WTC11 (cell line): Measurements from ENCODE around the gene PARD3B. TPM values are rescaled to one million over a fixed set of nuclear protein-coding genes. Genes with fewer than 3 reads are reported as not detected.

Experiments
- ATAC-seq: fragments of 200-7000 bp; cut with Tn5 transposase; 2 replicates; pipeline ENCODE4 v1.10.0; 2021; ENCODE audit warnings: mild to moderate bottlenecking, moderate library complexity
- CTCF ChIA-PET: fragments of 300-600 bp; sonication (Branson Sonifier 250); formaldehyde crosslinking; loops from one replicate; lab custom pipeline; 2021; ENCODE audit warnings: antibody characterized with exemption; lab: Charles Lee
- POLR2A ChIA-PET: fragments of 350-600 bp; sonication (Branson Sonifier 250); formaldehyde crosslinking; loops from one replicate; lab custom pipeline; 2021; ENCODE audit warnings: antibody characterized with exemption; lab: Charles Lee
- DNase-seq: peaks from one replicate; pipeline ENCODE4 v3.0.0; 2021; ENCODE audit warnings: low spot score
- H3K27ac Mint-ChIP-seq: 2 replicates; pipeline ENCODE4 v1.8.0; 2021; ENCODE audit warnings: mixed read lengths
- H3K27me3 Mint-ChIP-seq: 2 replicates; pipeline ENCODE4 v1.8.0; 2021; ENCODE audit warnings: low read depth, mild to moderate bottlenecking, moderate library complexity, mixed read lengths
- H3K36me3 Mint-ChIP-seq: 2 replicates; pipeline ENCODE4 v1.8.0; 2021; ENCODE audit warnings: mixed read lengths
- H3K4me1 Mint-ChIP-seq: 2 replicates; pipeline ENCODE4 v1.8.0; 2022; ENCODE audit warnings: mixed read lengths
- H3K4me3 Mint-ChIP-seq: 2 replicates; pipeline ENCODE4 v1.8.0; 2021; ENCODE audit warnings: mild to moderate bottlenecking, moderate library complexity, mixed read lengths
- H3K9me3 Mint-ChIP-seq: 2 replicates; pipeline ENCODE4 v1.8.0; 2021; ENCODE audit warnings: mixed read lengths
- ELF4 ChIP-seq: sonication (generic); formaldehyde crosslinking; IDR thresholded peaks from 2 replicates; pipeline ENCODE4 v1.8.1; 2022; ENCODE audit warnings: low read depth, mild to moderate bottlenecking, moderate library complexity, missing genetic modification reagents
- ETV6 ChIP-seq: sonication (generic); formaldehyde crosslinking; IDR thresholded peaks from 2 replicates; pipeline ENCODE4 v1.8.1; 2022; ENCODE audit warnings: mild to moderate bottlenecking, missing genetic modification reagents
- FOXK1 ChIP-seq: sonication (generic); formaldehyde crosslinking; IDR thresholded peaks from 2 replicates; pipeline ENCODE4 v1.8.0; 2022; ENCODE audit warnings: mild to moderate bottlenecking, moderate library complexity, missing genetic modification reagents
- GRHL2 ChIP-seq: fragments of 250-450 bp; sonication (Bioruptor Pico); IDR thresholded peaks from 2 replicates; pipeline ENCODE4 v1.8.0; 2022; ENCODE audit warnings: mild to moderate bottlenecking, moderate library complexity; ENCODE audit not compliant: insufficient replicate concordance, severe bottlenecking
- NR1H2 ChIP-seq: sonication (generic); formaldehyde crosslinking; IDR thresholded peaks from 2 replicates; pipeline ENCODE4 v1.9.0; 2021; ENCODE audit warnings: mild to moderate bottlenecking, moderate library complexity, missing genetic modification reagents
- NR2C2 ChIP-seq: sonication (generic); formaldehyde crosslinking; IDR thresholded peaks from 2 replicates; pipeline ENCODE4 v1.8.0; 2022; ENCODE audit warnings: mild to moderate bottlenecking, missing genetic modification reagents
- OVOL2 ChIP-seq: fragments of 250-450 bp; sonication (Bioruptor Pico); IDR thresholded peaks from 2 replicates; pipeline ENCODE4 v1.9.0; 2021; ENCODE audit warnings: mild to moderate bottlenecking, borderline replicate concordance
- TEAD4 ChIP-seq: sonication (generic); formaldehyde crosslinking; IDR thresholded peaks from 2 replicates; pipeline ENCODE4 v1.8.0; 2022; ENCODE audit warnings: mild to moderate bottlenecking, missing genetic modification reagents
- ZBTB21 ChIP-seq: sonication (generic); formaldehyde crosslinking; IDR thresholded peaks from 2 replicates; pipeline ENCODE4 v1.8.1; 2023; ENCODE audit warnings: mild to moderate bottlenecking, missing genetic modification reagents, borderline replicate concordance
- ZNF317 ChIP-seq: sonication (generic); formaldehyde crosslinking; IDR thresholded peaks from 2 replicates; pipeline ENCODE4 v1.8.1; 2023; ENCODE audit warnings: low read depth, mild to moderate bottlenecking, moderate library complexity, missing genetic modification reagents, borderline replicate concordance
- ZNF416 ChIP-seq: fragments of 250-450 bp; sonication (Bioruptor Pico); IDR thresholded peaks from 2 replicates; pipeline ENCODE4 v1.9.0; 2021; ENCODE audit warnings: mild to moderate bottlenecking, inconsistent platforms
- ZNF423 ChIP-seq: fragments of 250-450 bp; sonication (Bioruptor Pico); IDR thresholded peaks from 2 replicates; pipeline ENCODE4 v2.1.2; 2022; ENCODE audit warnings: mild to moderate bottlenecking, moderate library complexity
- ZNF671 ChIP-seq: fragments of 250-450 bp; sonication (Bioruptor Pico); IDR thresholded peaks from 2 replicates; pipeline ENCODE4 v1.8.0; 2021; ENCODE audit warnings: mild to moderate bottlenecking
- total RNA-seq: library from RNA; stranded (reverse); gene quantifications from 3 replicates; pipeline ENCODE4 v1.2.3, GENCODE V29; 2021
- TF ChIP-seq, protein P1 (sequence below): sonication (generic); formaldehyde crosslinking; IDR thresholded peaks from 2 replicates; pipeline ENCODE4 v1.8.1; 2023; ENCODE audit warnings: mild to moderate bottlenecking, missing genetic modification reagents
- TF ChIP-seq, protein P2 (sequence below): fragments of 250-450 bp; sonication (Bioruptor Pico); IDR thresholded peaks from 2 replicates; pipeline ENCODE4 v1.9.0; 2021; ENCODE audit warnings: mild to moderate bottlenecking
- TF ChIP-seq, protein P3 (sequence below): sonication (generic); formaldehyde crosslinking; conservative IDR thresholded peaks from 2 replicates; pipeline ENCODE4 v1.8.1; 2023; ENCODE audit warnings: mild to moderate bottlenecking, low read depth, missing genetic modification reagents, moderate library complexity
- TF ChIP-seq, protein P4 (sequence below): sonication (generic); formaldehyde crosslinking; IDR thresholded peaks from 2 replicates; pipeline ENCODE4 v1.8.0; 2022; ENCODE audit warnings: mild to moderate bottlenecking, missing genetic modification reagents
- TF ChIP-seq, protein P5 (sequence below): sonication (generic); formaldehyde crosslinking; IDR thresholded peaks from 2 replicates; pipeline ENCODE4 v1.8.1; 2022; ENCODE audit warnings: mild to moderate bottlenecking, moderate library complexity, missing genetic modification reagents
- TF ChIP-seq, protein P6 (sequence below): sonication (generic); formaldehyde crosslinking; IDR thresholded peaks from 2 replicates; pipeline ENCODE4 v1.8.0; 2022; ENCODE audit warnings: mild to moderate bottlenecking, missing genetic modification reagents
- TF ChIP-seq, protein P7 (sequence below): sonication (generic); formaldehyde crosslinking; conservative IDR thresholded peaks from 2 replicates; pipeline ENCODE4 v1.8.1; 2022; ENCODE audit warnings: mild to moderate bottlenecking, missing genetic modification reagents
- TF ChIP-seq, protein P8 (sequence below): sonication (generic); formaldehyde crosslinking; IDR thresholded peaks from 2 replicates; pipeline ENCODE4 v1.8.0; 2023; ENCODE audit warnings: missing genetic modification reagents

PARD3B gene
- total RNA-seq, 1 experiment from 2014 or later: 5.6 TPM

DNA sequence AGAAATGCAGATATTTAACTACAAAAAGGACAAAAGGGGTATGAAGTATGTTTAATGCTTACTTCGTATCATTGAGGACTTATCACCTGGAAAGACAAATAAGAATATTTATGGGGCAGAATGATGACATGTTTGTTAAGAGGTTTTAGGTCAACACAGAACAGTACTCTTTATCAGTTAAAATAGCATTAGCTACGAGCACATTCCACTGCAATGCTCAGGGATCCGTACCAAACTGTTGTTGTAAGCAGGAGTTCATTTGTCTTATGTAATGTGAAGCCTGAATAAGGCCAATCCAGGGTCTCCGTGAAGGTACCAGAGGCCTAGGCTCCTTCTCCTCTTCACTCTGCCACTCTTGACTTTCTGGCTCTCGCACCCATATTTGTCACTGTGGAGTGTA lies 671.3 kb downstream of the PARD3B start (continued):
- no peak for TF ChIP-seq ZNF671 (CRISPR knock-in tag)

DNA sequence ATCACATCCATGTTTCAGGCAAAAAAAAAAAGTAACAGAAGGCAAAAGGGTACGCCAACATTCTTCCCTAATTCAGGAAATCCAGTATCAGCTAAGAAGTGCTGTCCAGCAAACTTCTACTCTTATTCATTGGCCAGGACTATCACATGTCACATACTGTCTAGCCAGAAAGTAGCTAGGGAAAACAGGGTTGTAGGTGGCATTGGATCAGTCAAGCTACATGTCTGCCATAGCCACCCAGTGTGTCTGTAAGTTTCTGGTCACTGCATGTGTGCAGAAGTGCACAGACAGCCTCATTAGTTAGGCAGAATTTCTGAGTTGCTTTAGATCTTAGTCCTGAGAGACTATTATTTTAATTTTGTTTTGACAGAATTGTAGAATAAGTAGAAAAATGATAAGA lies 671.7 kb downstream of the PARD3B start:
- no peak overlapping the region for H3K4me3 Mint-ChIP-seq
- no peaks in the 10 kb centered on the region for H3K27me3 Mint-ChIP-seq
- no peak overlapping the region for H3K27ac Mint-ChIP-seq
- DNase-seq (no peak), ATAC-seq (no peak)
- ChIA-PET CTCF (interaction anchor here (0.5 kb wide), 1 partner anchor 994 kb away, joined by 3 read pairs; no protein-coding TSS in a partner anchor), POLR2A (no interaction called here)
- H3K4me1 Mint-ChIP-seq: peaks cover 29% of the 10 kb centered on the region
- H3K36me3 Mint-ChIP-seq: no peaks in the 10 kb centered on the region
- H3K9me3 Mint-ChIP-seq: no peaks in the 10 kb centered on the region
- TF ChIP-seq, protein P1, sequence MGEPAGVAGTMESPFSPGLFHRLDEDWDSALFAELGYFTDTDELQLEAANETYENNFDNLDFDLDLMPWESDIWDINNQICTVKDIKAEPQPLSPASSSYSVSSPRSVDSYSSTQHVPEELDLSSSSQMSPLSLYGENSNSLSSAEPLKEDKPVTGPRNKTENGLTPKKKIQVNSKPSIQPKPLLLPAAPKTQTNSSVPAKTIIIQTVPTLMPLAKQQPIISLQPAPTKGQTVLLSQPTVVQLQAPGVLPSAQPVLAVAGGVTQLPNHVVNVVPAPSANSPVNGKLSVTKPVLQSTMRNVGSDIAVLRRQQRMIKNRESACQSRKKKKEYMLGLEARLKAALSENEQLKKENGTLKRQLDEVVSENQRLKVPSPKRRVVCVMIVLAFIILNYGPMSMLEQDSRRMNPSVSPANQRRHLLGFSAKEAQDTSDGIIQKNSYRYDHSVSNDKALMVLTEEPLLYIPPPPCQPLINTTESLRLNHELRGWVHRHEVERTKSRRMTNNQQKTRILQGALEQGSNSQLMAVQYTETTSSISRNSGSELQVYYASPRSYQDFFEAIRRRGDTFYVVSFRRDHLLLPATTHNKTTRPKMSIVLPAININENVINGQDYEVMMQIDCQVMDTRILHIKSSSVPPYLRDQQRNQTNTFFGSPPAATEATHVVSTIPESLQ (CRISPR knock-in tag): no peak
- TF ChIP-seq, protein P2, sequence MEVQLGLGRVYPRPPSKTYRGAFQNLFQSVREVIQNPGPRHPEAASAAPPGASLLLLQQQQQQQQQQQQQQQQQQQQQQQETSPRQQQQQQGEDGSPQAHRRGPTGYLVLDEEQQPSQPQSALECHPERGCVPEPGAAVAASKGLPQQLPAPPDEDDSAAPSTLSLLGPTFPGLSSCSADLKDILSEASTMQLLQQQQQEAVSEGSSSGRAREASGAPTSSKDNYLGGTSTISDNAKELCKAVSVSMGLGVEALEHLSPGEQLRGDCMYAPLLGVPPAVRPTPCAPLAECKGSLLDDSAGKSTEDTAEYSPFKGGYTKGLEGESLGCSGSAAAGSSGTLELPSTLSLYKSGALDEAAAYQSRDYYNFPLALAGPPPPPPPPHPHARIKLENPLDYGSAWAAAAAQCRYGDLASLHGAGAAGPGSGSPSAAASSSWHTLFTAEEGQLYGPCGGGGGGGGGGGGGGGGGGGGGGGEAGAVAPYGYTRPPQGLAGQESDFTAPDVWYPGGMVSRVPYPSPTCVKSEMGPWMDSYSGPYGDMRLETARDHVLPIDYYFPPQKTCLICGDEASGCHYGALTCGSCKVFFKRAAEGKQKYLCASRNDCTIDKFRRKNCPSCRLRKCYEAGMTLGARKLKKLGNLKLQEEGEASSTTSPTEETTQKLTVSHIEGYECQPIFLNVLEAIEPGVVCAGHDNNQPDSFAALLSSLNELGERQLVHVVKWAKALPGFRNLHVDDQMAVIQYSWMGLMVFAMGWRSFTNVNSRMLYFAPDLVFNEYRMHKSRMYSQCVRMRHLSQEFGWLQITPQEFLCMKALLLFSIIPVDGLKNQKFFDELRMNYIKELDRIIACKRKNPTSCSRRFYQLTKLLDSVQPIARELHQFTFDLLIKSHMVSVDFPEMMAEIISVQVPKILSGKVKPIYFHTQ (CRISPR knock-in tag): no peak
- no peak for TF ChIP-seq ZNF423 (CRISPR knock-in tag)
- no peak for TF ChIP-seq ZNF317 (CRISPR knock-in tag)
- TF ChIP-seq ETV6 (CRISPR knock-in tag): no peak
- TF ChIP-seq TEAD4 (CRISPR knock-in tag): no peak
- TF ChIP-seq, protein P3, sequence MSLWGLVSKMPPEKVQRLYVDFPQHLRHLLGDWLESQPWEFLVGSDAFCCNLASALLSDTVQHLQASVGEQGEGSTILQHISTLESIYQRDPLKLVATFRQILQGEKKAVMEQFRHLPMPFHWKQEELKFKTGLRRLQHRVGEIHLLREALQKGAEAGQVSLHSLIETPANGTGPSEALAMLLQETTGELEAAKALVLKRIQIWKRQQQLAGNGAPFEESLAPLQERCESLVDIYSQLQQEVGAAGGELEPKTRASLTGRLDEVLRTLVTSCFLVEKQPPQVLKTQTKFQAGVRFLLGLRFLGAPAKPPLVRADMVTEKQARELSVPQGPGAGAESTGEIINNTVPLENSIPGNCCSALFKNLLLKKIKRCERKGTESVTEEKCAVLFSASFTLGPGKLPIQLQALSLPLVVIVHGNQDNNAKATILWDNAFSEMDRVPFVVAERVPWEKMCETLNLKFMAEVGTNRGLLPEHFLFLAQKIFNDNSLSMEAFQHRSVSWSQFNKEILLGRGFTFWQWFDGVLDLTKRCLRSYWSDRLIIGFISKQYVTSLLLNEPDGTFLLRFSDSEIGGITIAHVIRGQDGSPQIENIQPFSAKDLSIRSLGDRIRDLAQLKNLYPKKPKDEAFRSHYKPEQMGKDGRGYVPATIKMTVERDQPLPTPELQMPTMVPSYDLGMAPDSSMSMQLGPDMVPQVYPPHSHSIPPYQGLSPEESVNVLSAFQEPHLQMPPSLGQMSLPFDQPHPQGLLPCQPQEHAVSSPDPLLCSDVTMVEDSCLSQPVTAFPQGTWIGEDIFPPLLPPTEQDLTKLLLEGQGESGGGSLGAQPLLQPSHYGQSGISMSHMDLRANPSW (CRISPR knock-in tag): no peak
- no peak for TF ChIP-seq NR1H2 (CRISPR knock-in tag)
- no peak for TF ChIP-seq ZBTB21 (CRISPR knock-in tag)

DNA sequence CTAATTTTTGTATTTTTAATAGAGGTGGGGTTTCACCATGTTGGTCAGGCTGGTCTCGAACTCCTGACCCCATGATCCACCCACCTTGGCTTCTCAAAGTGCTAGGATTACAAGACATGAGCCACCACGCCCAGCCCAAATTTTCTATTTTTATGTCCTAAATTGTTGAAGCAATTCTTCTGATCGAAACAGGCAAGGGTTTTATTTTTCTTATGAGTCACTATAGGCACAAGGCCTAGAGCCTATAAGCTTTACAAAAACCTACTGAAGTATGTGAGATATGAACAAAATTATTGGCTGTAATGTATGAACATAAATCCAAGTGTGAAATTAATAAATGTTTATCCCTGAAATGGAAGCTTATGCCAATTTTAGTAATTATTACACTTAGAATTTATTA lies 672.8 kb downstream of the PARD3B start:
- TF ChIP-seq, protein P4, sequence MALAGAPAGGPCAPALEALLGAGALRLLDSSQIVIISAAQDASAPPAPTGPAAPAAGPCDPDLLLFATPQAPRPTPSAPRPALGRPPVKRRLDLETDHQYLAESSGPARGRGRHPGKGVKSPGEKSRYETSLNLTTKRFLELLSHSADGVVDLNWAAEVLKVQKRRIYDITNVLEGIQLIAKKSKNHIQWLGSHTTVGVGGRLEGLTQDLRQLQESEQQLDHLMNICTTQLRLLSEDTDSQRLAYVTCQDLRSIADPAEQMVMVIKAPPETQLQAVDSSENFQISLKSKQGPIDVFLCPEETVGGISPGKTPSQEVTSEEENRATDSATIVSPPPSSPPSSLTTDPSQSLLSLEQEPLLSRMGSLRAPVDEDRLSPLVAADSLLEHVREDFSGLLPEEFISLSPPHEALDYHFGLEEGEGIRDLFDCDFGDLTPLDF (CRISPR knock-in tag): no peak
- TF ChIP-seq, protein P5, sequence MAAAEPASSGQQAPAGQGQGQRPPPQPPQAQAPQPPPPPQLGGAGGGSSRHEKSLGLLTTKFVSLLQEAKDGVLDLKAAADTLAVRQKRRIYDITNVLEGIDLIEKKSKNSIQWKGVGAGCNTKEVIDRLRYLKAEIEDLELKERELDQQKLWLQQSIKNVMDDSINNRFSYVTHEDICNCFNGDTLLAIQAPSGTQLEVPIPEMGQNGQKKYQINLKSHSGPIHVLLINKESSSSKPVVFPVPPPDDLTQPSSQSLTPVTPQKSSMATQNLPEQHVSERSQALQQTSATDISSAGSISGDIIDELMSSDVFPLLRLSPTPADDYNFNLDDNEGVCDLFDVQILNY (CRISPR knock-in tag): no peak
- TF ChIP-seq FOXK1 (no peak), ZNF671 (CRISPR knock-in tag) (no peak), ZNF416 (no peak), NR2C2 (no peak), OVOL2 (CRISPR knock-in tag) (no peak), GRHL2 (CRISPR knock-in tag) (no peak), ELF4 (no peak)
- TF ChIP-seq, protein P6, sequence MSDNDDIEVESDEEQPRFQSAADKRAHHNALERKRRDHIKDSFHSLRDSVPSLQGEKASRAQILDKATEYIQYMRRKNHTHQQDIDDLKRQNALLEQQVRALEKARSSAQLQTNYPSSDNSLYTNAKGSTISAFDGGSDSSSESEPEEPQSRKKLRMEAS (CRISPR knock-in tag): no peak
- TF ChIP-seq, protein P7, sequence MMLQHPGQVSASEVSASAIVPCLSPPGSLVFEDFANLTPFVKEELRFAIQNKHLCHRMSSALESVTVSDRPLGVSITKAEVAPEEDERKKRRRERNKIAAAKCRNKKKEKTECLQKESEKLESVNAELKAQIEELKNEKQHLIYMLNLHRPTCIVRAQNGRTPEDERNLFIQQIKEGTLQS: no peak
- TF ChIP-seq, protein P8, sequence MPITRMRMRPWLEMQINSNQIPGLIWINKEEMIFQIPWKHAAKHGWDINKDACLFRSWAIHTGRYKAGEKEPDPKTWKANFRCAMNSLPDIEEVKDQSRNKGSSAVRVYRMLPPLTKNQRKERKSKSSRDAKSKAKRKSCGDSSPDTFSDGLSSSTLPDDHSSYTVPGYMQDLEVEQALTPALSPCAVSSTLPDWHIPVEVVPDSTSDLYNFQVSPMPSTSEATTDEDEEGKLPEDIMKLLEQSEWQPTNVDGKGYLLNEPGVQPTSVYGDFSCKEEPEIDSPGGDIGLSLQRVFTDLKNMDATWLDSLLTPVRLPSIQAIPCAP (CRISPR knock-in tag): no peak
- Mint-ChIP-seq H3K4me1 (peaks cover 23% of the 10 kb centered on the region), H3K36me3 (no peaks in the 10 kb centered on the region), H3K9me3 (no peaks in the 10 kb centered on the region), H3K27me3 (no peaks in the 10 kb centered on the region), H3K4me3 (no peak overlapping the region), H3K27ac (no peak overlapping the region)
- ATAC-seq (no peak), DNase-seq (no peak)
- ChIA-PET POLR2A (no interaction called here), CTCF (no interaction called here)
